Activated CD4-positive, alpha-beta T cell treated with anti-CD3 and anti-CD28 coated beads, Interleukin-2, amount 50 U/mL, for 48 hours (primary cell): ENCODE results near the gene SLC9C1.

Experiments used
- DNase-seq, 2 experiments: peaks; one replicate each; pipeline ENCODE4 v3.0.0-alpha.2; 2020

SLC9C1 gene

GRCh38 chr3:112306825-112307224, 12.8 kb upstream of the SLC9C1 start:
- no peak for DNase-seq

- no peak for DNase-seq
Observed at GRCh38 chr3:112304611-112305010, 10.6 kb upstream of the SLC9C1 start.

GRCh38 chr3:112303764-112304325, 9.8 kb upstream of the SLC9C1 start:
- peak in 1 of 2 experiments; percentile 15 for DNase-seq

DNA sequence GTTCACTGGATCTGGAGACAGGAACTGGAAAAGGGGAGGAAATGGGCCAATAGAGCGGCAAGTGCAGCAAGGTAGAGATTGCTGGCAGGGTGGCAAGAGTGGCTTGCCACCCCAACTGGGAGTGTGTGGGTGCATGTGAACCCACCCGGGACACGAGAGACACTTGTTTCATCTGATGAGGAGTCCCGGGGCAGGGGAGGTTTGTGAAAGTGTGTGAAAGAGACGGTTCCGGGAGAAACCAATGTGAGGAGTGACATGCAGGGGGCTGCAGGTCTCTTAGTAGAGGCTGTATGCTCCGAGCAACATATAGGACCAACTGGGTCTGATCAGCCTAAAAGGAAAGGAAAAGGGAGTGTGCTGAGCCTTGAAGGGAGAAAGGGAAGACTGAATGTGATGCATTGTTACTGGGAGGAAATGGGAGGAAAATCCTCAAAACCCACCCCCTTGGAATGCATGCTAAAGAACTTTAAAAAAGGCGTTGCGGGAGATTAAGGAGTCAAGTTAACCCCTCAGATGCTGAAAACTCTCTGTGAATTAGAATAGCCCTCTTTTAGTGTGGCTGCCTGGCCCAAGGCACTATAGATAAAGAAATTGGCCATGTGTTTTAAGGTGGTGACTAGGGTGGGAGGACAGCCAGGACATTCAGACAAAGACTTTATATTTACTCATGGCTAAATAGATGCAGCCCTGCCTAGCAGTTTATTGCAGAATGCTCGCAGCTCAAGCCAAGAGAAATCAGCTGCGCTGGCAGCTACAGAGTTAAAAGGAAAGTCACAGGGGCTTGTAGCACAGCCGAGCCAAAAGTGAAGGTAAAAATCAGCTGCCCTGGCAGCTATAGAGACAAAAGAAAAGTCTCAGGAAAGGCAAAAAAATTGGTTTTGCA, 9.1 kb upstream of the SLC9C1 start:
- DNase-seq: peak in 1 of 2 experiments; percentile 23

GRCh38 chr3:112302150-112302830, 8.3 kb upstream of the SLC9C1 start:
- DNase-seq: no peak

DNA sequence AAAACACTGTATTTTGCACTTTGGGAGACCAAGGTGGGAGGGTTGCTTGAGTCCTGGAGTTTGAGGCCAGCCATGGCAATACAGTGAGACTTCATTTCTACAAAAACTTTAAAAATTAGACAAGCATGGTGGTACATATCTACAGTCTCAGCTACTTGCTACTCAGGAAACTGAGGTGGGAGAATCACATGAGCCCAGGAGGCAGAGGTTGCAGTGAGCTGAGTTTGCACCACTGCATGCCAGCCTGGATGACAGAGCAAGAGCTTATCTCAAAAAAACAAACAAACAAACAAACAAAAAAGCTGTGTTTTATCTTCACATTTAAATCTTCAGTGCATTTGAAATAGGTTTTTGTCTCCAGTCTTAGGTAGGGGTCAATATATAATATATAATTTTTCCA, 4.8 kb upstream of the SLC9C1 start:
- DNase-seq: no peak

GRCh38 chr3:112297714-112298113, 3.7 kb upstream of the SLC9C1 start:
- DNase-seq: no peak

DNA sequence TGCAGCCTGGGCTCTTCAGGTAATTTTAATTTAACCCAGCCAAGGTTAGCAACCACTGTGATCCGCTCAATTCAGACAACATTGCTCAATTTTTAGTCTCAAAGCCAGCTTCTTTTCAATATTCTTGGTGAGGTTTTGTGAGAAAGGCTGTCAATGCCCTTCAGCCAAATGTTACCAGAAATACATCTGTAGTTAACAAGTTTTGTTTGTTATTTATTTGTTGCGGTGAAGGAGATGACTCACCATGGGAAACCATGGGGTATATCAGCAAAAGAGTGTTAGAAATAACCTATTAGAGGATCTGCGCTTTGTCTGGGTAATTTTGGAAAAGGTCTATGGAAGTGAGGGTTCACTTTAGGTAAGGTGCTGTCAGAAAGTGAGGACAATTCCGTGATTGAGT, 5.0 kb downstream of the SLC9C1 start:
- no peak for DNase-seq

GRCh38 chr3:112280266-112280665, 13.8 kb downstream of the SLC9C1 start:
- no peak for DNase-seq

- no peak for DNase-seq
Observed at GRCh38 chr3:112273536-112273935, 20.5 kb downstream of the SLC9C1 start.

DNA sequence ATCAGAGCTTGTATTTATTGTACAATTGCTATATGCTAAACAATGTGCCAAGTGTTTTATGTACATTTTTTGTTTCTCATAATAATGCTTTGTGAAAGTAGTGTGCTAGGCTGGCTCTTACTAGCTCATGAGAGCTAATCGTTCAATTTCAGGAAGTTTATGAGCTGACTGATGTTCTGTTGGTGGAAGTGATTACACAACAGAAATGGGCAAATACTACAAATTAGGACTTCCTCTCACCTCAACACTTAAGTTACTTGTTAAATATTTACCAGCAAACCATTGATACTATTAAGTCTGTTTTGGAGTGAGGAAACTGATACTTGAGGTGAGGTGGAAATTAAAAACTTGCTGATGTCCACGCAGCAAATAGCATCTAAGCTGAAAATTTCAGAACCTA, 32.3 kb downstream of the SLC9C1 start:
- DNase-seq: no peak

DNA sequence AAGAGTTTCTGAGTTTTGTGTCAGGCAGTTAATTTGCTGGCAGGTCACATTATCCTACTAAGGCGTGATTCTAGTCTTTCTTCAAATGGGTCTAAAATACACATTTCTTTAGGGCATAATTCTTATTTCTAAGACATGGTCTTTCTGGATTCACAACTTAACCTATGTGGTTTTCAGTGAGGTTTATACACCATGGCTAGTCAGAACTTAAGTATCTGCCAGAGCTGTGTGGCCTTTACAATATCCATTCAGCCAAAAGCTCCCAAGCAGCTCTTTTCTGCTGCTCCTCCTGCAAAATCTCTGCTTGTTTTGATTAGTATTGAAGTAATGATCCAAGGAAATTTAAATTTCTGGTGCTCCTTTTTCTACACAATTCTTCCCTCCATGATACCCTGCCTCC, 33.5 kb downstream of the SLC9C1 start:
- no peak for DNase-seq

DNA sequence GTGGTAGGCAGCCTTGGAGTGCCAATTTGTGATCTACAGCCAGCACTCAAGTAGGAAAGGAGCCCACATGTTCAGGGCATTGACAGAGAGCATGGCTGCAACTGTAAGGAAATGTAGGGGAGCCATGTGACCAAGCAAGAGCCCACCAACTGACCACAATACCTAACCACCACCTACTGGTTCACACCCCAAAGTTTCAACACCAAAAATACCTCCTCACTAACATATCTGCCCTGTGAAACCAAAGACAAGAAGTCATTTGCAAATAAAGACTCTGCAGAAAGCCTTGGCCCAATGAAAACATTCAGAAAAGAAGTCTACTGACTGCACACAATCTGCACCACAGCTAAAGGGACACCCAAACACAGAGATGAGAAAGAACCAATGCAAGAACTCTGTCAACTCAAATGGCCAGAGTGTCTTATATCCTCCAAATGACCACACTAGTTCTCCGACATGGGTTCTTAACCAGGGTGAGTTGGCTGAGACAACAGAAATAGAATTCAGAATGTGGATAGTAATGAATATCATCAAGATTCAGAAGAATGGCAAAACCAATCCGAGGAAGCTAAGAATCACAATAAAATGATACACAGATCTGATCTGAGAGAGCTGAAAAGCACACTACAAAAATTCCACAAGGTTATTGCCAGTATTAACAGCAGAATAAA, 40.6 kb downstream of the SLC9C1 start:
- DNase-seq: no peak

- DNase-seq: no peak
Observed at GRCh38 chr3:112247900-112248299, 46.1 kb downstream of the SLC9C1 start.

- DNase-seq: no peak
Observed at GRCh38 chr3:112247350-112247749, 46.7 kb downstream of the SLC9C1 start.

DNA sequence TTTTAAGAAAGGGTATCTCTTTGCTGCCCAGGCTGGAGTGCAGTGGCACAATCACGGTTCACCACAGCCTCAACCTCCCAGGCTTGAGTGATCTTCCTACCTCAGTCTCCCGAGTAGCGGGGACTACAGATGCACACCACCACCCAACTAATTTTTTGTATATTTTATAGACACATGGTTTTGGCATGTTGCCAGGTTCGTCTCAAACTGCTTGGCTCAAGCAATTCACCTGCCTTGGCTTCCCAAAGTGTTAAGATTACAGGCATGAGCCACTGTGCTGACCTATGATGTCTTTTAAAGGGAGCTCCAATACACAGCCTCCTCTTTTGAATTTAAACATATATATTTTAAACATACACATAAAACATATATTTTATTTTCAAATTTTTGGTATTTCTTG, 60.9 kb downstream of the SLC9C1 start:
- DNase-seq: no peak

DNA sequence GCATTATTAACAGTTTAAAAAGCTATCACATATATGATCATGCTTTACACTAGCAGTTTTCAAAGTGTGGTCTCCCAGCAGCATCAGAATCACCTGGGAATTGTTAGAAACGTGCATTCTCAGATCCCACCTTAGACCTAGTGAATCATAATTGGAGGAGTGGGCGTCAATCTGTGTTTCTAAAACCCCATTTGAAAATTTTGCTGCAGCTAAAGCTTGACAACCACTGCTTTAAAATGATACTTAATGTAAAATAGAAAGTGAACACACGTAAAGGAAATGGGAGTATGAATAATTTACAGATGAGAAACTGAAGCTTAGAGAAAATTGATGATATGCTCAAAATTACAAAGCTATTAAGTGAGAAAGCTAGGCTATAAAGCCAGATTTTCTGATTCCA, 62.3 kb downstream of the SLC9C1 start:
- no peak for DNase-seq

GRCh38 chr3:112230033-112230432, 64.0 kb downstream of the SLC9C1 start:
- DNase-seq: no peak

GRCh38 chr3:112228786-112229185, 65.2 kb downstream of the SLC9C1 start:
- no peak for DNase-seq

DNA sequence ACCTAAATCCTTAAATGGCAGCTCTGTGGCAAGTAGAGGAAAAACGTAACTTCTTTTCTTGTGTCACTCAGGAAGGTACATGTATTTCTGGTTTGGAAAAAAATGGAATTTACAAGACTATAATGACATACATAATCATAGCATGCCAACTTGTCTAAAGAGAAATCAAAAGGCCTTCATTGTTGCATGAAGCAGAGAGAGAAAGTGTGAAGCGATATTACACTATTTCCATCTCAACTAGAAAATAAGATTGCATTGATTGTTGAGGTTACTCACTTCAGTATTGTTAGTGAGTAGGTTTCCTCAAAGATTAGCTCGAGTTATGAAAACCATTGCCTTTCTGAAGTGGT, 93.7 kb downstream of the SLC9C1 start:
- DNase-seq: no peak

DNA sequence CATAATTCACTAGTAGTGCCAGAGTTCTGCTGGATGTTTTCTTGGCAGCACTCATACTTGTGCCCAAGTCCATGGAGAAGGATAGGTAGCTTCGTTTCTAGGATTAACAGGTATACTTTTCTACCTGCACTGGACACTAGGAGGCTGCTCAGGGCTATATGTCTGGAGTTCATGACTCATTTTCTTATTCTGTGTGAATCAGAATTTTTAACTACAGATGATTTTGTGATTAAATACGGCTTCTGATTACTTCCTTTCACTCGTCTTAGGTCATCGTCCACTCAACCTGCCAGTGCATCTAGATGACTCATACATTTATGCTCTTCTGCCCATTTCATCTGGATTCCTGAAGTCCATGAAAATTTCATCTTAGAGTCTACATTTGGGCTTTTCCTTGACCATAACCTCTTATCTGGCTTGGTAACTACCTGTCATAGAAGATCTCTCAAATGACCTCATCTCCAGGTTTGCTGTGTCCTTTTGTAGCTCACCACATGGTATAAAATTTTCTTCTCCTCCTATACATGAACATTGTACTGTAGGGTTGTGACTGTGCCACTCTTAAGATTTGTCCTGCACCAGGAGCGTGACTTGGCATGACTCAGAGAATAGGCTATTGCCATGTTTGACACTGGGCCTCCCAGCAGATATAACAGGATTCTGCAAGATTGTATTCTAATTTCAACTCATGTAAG, 94.2 kb downstream of the SLC9C1 start:
- no peak for DNase-seq

GRCh38 chr3:112197131-112197530, 96.9 kb downstream of the SLC9C1 start:
- DNase-seq: no peak

GRCh38 chr3:112187300-112187699, 106.7 kb downstream of the SLC9C1 start:
- DNase-seq: no peak
